ENCODE data around the gene SPATA46.

The SPATA46 gene

GRCh38 chr1:162390396-162391185 is 13.9 kb upstream of the SPATA46 start:
- no peak for DNase-seq

- no peak for DNase-seq
These were observed 13.3 kb upstream of the SPATA46 start for GRCh38 chr1:162389971-162390370.

GRCh38 chr1:162389021-162389818 is 12.6 kb upstream of the SPATA46 start:
- DNase-seq: peak; percentile 88

GRCh38 chr1:162388615-162389014 is 12.0 kb upstream of the SPATA46 start:
- no peak for DNase-seq

DNA sequence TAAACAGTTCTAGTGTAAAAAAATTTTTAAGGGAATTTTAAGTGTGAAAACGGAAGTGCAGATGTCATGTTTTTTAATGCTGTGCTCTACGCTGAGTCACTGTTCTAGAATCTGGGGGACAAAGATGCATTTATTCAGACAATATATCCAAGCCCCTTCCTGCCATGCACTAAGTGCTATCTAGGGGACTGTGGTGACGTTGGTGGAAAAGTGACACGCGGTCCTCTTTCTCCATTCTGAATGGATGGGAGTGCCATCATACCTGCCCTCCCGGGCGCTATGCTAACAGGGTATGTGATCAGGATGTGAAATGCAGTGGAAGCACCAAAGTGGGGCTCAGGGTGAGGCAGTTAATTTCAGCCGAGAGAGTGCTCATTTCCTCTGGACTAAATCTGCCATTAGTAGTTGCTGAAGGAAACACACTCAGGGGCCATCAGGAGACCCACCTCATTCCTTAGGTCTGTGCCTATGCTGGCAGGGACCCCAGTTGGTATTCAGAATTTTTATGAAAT is 11.5 kb upstream of the SPATA46 start:
- DNase-seq: no peak

DNA sequence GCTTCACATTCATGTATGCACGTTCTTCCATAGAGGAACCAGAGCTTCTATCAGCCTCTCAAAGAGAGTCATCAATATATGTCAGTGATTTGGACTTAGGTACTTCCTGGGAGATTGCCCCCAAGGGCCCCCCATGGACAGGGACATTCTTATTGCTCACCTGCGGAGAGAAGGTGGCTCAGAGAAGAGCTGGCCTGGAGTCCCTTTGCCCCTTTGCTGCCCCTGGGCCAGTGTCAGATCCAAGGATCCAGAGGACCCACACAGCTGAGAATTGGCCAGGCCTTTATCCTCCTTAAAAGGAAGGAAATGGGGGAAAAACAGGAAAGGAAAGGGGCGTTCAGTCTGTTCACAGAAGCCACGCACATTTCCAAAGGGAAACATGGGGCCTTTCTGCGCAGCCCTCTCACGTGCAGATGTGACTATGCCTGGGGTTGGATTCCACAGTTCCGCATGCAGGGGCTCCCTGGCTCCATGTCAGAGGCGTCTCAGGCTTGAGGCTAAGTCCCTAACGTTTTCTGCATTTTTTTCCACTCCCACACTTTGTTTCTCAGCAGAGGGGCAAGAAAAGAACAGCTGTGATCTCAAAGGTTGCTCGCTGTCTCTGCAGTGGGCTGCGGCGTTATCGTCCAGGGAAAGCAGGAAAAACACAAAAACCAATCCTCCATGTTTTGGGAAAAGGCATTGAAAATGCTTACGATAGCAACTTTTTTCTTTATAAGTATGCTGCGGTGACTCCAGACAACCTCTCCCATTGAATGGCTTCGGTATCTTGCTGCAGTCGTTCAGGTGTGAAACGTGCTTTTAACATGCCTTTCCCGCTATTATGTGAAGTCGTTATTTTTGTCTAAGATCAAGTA is 10.8 kb upstream of the SPATA46 start:
- no peak for DNase-seq

DNA sequence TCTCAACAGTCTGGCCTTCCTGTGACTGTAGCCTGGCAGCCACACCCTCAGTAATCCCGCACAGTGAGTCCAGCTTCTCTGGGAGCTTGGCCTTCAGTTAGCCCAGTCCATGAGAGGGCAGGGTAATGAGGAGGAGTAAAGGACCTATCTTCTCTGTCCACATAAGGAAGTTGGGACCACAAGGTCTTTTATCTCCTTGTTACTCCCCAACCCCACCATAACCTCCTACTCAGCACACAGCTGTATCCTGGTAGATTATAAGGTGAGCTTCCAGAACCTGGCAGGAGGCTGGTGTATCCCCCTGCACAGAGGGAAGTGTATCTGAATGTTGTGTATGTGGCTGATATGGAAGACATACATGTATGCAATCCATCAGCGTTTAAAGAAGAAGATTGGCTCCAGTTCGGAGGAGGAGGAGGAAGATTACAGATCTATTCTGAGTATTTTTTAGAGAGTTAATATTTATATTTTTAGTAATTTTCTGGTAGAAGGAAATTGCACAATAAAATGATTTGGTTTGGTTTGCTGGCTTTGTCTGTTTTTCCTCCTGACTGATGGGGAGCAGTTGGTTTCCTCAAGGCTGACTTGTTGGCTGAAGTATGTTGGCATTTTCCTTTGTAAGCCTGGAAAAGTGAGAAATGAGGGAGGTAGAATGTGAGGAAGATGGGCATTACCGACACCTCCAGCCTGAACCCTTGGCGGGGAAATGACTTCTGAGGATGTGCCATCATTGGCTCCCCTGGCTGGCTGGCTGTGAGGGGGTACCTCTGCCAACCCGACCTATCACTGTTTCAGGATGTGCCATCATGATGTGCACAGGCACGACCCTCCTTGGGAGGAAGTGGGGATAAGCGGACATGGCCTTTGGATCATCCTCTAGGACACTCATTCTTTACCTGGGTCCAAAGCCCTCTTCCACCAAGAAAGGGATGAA is 9.9 kb upstream of the SPATA46 start:
- DNase-seq: no peak

- no peak for DNase-seq
These were observed 9.0 kb upstream of the SPATA46 start for GRCh38 chr1:162385702-162386101.

DNA sequence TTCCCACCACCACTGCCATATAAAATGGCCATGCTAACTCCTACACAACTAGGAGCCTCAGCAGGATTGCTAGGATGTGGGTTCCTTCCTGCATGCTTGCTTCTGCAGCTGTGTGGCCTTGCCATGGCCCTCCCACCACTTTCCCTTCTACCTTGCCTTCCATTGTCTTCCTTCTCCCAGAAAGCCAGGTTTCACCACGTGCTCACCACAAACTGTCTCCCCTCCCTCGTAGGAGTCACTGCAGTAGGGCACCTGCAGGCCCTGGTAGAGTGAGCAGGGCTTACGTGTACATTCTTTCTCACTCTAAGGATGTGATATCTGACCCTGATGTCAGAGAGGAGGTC is 8.6 kb upstream of the SPATA46 start:
- no peak for DNase-seq

DNA sequence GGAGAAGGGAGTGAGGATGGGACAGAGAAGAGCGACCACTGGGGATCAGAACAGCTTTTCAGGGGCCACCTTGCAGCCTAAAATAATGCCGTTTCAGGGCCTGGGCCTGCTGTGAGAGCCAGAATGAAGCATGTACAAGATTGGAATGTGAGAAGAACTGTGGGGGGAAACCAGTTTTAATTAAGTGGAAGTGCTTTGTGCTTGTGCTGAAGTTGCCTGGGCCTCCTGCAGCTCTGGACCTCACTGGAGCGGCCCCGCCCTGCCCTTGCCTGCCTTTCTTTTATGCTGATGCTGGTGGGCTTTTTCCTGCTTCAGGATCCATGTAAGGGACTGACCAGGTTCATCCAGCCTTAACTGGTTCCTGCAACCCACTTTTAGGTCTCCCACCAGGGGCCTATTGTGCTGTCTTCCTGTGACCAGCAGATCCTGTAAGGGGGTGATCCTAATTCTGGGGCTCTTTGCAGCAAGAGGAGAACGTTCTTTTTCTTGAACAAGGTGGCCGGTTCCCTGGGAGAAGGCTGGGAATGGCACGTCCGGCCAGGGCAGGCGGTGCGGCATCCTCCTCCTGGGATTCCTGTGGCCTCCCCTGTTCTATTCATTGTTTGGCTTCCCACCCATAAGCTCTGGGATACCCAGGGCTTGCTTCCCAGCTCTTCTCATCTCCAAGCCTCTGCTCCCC is 8.1 kb upstream of the SPATA46 start:
- no peak for DNase-seq

DNA sequence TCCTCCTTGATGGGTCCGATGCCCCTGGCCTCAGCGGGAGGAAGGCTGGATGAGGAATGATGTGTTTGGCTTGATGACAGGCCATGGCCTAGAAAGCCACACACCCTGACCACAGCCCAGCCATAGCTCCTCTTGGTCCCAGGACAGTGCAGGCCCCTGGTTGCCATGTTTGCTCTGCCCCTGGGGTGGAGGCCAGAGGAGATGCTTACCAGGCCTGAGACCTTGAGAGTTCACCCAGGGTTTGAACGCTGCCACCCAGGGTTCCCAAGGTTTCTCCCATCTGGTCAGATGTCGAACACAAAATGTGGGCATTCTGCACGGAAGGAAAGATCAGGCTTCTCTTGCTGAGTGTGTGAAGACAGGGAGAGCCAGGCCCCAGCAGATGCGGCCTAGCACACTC is 7.5 kb upstream of the SPATA46 start:
- no peak for DNase-seq

DNA sequence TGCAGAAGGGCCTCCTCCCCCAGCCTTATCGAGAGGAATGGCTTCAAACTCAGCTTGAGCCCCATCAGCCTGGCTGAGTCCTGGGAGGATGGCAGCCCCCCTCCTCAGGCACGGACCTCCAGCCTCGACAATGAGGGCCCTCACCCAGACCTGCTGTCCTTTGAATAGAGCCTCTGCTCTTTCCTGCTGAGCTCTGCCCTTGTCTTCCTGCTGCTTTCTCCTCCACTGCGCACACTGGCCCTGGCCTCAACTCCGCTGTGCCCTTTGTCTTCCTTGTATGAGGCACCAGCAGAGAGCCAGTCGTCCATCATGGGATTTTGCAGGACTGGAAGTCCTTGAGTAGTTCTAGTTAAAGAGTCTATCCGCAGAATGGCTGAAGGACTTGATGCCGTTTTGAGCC is 6.9 kb upstream of the SPATA46 start:
- no peak for DNase-seq

GRCh38 chr1:162383091-162383490 is 6.4 kb upstream of the SPATA46 start:
- DNase-seq: no peak

GRCh38 chr1:162381941-162382750 is 5.5 kb upstream of the SPATA46 start:
- DNase-seq: no peak

DNA sequence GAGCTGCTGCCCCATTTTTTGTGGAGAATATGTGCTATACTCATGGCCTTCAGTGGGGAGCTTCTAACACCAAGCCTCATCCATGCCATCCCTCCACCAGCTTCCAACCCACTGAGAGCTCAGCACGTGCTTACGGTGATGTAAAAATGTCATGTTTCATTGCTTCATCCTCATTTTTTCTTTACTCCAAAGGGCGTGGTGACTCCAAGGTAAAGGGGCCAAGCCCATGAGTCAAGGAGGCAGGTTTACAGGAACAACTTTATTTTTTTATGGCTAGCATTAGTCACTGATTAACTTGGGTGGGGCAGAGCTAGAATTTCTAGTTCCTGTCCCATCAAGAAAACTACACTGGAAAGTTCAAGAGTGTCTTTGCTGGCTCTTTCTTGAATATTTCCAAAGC is 4.7 kb upstream of the SPATA46 start, which contains the start of gene C1orf226:
TSS of gene C1orf226 (plus strand) at position 346 of the 400 bp plus-strand sequence. CDS start 174 bp downstream, outside the sequence.
- DNase-seq: no peak

- no peak for DNase-seq
These were observed 3.6 kb upstream of the SPATA46 start for GRCh38 chr1:162380061-162380846.

DNA sequence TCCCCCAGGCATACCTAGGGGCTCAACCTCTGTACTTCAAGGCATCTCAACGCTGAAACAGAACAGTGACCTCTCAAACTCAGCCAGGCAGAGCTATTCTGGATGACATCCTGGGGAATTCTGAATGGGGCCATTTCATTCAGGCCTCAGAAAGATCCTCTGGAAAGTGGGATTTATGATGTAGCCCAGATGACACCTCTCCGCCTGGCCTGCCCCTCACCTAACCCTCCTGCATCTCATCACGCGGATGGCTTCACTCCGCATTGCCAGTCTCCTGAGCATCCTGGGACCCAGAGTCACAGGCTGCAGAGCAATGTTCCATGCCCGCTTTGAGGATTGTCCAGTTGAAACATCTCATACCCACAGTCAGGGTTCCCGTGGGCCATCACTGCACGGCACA is 1.2 kb downstream of the SPATA46 start:
- DNase-seq: no peak

DNA sequence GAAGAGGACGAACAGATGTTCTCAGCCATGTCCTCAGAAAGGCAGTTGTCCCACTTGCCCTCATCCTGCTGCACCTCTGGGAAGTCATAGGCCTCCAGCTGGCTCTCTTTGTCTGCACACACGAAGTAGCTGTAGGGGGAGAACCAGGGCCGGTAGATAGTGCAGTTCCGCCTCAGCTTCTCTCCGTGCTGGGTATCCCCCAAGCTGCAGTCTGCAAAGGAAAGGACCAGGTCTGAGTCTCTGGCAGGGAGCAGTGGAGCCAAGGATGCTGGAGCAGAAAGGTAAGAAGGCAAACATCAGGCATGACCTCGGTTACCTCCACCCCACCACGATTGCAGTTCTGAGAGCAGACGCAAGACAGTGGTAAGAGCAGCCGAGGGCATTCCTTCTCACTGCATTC is 2.2 kb downstream of the SPATA46 start:
- no peak for DNase-seq

DNA sequence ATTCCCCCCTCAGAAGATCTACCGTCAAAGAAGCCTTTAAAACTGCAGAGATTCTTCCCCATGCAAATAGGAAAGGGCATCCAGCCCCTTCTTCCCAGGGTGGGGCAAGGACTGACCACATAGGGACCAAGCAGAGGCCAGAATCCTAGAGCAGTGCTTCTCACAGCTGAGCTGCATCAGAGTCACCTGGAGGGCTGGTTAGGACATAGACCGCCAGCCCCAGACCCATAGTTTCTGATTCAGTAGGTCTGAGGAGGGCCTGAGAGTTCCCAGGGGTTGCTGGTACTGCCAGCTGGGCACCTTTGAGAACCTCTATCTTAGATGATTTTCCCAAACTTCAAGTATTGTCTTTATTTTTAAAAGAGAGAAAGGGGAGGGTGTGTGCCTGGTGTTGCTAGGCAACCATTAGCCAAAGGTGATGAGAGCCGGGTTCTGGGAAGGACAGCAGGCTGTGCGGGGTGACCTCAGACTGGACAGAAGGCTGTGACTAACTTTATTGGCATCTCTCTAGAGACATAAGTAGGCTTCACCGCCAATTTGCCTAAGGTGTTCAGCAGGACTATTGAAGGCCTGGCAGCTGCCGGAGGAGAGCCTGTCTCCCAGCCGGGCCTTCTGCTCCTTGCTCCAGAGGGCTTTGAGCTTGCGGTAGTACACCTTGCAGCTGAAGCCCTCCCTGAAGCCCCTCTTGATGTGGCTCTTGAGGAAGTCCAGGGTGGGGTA is 3.0 kb downstream of the SPATA46 start:
- no peak for DNase-seq
